Nucleus accumbens (tissue), 56 donors: ENCODE measurements around the gene ZNF638.
"Not testable (repeated sequence)": the region's sequence is repeated elsewhere in the genome, so short reads cannot be mapped to it uniquely, and the experiment has no call there.

Experiments used
- DNase-seq, 56 donors: peaks; one replicate each; lab custom pipeline; 2025; lab: John Stamatoyannopoulos, UW

ZNF638 gene, protein sequence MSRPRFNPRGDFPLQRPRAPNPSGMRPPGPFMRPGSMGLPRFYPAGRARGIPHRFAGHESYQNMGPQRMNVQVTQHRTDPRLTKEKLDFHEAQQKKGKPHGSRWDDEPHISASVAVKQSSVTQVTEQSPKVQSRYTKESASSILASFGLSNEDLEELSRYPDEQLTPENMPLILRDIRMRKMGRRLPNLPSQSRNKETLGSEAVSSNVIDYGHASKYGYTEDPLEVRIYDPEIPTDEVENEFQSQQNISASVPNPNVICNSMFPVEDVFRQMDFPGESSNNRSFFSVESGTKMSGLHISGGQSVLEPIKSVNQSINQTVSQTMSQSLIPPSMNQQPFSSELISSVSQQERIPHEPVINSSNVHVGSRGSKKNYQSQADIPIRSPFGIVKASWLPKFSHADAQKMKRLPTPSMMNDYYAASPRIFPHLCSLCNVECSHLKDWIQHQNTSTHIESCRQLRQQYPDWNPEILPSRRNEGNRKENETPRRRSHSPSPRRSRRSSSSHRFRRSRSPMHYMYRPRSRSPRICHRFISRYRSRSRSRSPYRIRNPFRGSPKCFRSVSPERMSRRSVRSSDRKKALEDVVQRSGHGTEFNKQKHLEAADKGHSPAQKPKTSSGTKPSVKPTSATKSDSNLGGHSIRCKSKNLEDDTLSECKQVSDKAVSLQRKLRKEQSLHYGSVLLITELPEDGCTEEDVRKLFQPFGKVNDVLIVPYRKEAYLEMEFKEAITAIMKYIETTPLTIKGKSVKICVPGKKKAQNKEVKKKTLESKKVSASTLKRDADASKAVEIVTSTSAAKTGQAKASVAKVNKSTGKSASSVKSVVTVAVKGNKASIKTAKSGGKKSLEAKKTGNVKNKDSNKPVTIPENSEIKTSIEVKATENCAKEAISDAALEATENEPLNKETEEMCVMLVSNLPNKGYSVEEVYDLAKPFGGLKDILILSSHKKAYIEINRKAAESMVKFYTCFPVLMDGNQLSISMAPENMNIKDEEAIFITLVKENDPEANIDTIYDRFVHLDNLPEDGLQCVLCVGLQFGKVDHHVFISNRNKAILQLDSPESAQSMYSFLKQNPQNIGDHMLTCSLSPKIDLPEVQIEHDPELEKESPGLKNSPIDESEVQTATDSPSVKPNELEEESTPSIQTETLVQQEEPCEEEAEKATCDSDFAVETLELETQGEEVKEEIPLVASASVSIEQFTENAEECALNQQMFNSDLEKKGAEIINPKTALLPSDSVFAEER (N-terminal part only)

GRCh38 chr2:71331581-71332434, at the start of gene ZNF638:
TSS of gene ZNF638 (plus strand) at chr2:71331782. CDS start at chr2:71348955, 17,173 bp downstream.
- DNase-seq: peak; percentile 33 to 92 (median 84)

- DNase-seq: no peak
Observed at GRCh38 chr2:71281950-71282349, 49.6 kb upstream of the ZNF638 start.

GRCh38 chr2:71282493-71282892, 49.1 kb upstream of the ZNF638 start:
- DNase-seq: peak in 3 of 56 donors; percentile 2 to 26 (median 16)

DNA sequence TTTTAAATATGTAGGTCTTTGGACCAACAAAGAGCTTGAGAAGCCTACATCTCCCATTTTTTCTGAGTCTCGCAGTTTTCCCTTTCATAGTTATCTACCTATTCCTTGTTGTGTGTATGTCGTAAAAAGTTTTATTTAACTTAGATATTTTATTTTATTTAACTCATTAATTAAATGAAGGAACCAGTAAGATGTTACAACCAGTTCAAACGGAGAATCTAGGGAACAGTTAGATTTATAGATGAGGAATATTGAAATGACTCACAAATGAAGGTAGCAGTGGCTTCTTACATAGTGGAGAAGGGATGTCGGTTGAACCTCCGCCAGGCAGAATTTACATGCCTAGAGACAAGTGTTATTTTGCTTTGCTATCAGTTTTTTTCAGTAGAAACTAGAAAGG, 48.5 kb upstream of the ZNF638 start:
- DNase-seq: no peak

DNA sequence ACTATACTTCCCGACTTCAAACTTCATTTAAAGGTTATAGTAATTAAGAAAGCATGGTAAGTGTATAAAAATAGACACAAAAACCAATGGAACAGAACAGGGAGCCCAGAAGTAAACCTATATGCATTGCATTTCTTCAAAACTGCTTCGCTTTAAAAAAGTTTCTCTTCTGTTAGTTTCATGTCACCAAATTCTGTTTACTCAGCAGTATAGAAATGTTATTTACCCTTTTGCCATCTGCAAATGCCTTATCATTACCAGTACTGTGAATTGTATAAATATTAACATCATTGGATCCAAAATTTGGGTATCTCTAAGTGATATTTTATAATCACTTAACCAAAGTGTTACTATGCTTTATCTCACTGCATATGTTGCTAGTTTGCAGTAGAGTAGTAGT, 45.9 kb upstream of the ZNF638 start:
- no peak for DNase-seq

GRCh38 chr2:71291398-71291797, 40.2 kb upstream of the ZNF638 start:
- peak in 50 of 56 donors; percentile 1 to 79 (median 54) for DNase-seq

- no peak for DNase-seq
Observed at GRCh38 chr2:71292159-71292558, 39.4 kb upstream of the ZNF638 start.

DNA sequence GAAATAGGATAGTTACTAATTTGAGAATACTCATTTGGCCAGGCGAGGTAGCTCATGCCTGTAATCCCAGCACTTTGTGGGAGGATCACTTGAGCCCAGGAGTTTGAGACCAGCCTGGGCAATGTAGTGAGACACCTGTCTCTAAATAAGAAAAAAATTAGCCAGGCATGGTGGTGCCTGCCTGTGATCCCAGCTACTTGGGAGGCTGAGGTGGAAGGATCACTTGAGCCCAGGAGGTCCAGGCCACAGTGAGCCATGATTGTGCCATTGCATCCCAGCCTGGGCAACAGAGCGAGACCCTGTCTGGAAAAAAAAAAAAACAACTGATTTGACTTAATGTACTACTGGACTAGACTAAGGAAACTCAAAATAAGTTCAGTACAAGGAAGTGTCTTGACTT, 32.7 kb upstream of the ZNF638 start:
- no peak for DNase-seq

DNA sequence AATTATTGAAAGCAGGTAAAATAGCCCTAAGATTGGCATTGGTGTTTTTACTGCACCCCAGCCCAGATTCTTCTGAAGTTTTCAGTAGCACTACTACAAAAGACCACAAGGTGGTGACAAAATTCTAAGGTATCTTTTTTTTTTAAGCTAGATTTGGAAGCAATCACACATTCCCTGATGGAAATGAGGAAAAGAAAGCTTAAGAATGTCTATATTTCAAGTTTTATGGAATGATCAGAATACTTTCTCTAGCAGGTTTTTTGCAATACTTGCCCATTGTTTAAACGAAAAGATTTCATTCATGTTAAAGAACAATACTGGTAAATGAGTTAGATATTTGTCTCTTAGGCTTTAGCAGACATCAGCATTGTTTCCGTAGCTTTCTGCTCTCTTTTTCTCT, 32.1 kb upstream of the ZNF638 start:
- DNase-seq: no peak

- DNase-seq: no peak
Observed at GRCh38 chr2:71303849-71304248, 27.7 kb upstream of the ZNF638 start.

DNA sequence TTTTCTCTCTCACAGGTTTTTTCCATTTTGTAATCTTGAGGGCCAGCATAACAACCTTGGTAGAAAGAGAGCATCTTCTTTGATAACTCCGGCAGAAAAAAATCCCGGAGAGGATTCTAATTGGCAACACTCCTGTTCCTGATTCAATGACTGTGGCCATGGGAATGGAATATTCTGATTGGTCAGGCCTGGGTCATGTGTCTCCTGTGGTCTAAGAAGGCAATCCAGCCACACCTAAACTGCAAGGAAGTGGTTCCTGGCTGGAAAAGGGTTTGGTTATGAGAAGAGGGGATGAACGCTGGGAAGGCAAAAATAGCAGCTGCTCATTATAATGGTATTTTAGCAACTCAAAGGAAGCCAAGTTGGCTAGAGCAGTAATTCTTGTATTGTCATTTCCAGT, 24.8 kb upstream of the ZNF638 start:
- DNase-seq: no peak

- DNase-seq: no peak
Observed at GRCh38 chr2:71313016-71313766, 18.4 kb upstream of the ZNF638 start.

GRCh38 chr2:71317060-71317459, 14.5 kb upstream of the ZNF638 start:
- DNase-seq: no peak

DNA sequence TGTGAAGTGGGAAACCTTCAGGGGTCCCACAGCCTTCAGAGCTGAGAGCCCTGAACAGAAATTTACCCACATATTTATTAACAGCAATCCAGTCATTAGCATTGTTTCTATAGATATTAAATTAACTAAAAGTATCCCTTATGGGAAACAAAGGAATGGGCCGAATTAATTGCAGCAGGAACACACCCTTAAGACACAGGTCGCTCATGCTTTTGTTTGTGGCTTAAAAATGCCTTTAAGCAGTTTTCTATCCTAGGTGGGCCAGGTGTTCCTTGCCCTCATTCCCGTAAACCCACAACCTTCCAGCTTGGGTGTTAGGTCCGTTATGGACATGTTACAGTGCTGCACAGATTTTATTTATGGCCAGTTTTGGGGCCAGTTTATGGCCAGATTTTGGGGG, 13.7 kb upstream of the ZNF638 start:
- DNase-seq: not testable (repeated sequence)

GRCh38 chr2:71323386-71323785, 8.2 kb upstream of the ZNF638 start:
- no peak for DNase-seq

DNA sequence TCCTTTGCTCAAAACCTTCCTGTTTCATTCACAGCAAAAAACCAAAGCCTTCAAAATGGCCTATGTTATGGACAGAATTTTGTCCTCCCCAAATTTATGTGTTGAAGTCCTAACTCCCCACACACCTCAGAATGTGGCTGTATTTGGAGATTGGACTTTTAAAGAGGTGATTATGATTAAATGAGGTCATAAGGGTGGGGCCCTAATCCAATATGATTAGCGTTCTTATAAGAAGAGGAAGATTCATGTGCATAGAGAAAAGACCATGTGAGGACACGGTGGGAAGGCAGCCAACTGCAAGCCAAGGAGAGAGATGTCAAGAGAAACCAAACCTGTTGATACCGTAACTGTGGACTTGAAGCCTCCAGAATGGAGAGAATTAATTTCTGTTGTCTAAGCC, 4.6 kb upstream of the ZNF638 start:
- no peak for DNase-seq

- DNase-seq: no peak
Observed at GRCh38 chr2:71327916-71328315, 3.7 kb upstream of the ZNF638 start.

DNA sequence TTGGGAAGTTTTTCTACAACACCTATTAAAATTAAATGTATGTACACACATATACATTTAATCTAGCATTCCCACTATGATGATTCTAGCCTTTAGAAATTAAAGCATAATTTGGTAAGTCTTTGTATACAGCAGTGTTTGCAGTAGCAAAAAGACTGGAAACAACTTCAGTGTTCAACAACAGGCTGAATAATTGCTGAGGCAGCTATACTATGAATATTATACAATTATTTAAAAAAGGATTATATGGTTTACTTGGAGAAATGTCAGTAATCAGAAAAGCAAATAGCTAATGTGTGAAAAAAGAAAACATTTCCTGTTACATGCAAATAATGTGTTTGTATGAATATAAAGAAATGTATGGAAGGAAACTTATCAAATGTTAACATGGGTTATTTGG, 1.4 kb upstream of the ZNF638 start:
- DNase-seq: no peak
